Thoracic aorta (tissue), 2 donors: ENCODE results near the gene ARIH2. TPM values are rescaled to one million over a fixed set of nuclear protein-coding genes. Genes with fewer than 3 reads are reported as not detected.

Source experiments
- ATAC-seq: fragments of 150-250 bp; one replicate; pipeline ENCODE4 v1.8.0; 2017; ENCODE audit warnings: low read depth; ENCODE audit not compliant: insufficient number of reproducible peaks, low FRiP score
- DNase-seq: peaks from one replicate; pipeline ENCODE4 v3.0.0-alpha.2; 2020; ENCODE audit warnings: low spot score
- H3K27ac ChIP-seq, 2 donors: fragments of 200-600 bp; sonication (generic); 1 replicate in 1 of 2; 2 replicates in 1 of 2; pipeline ENCODE4 v1.5.1; 2016; ENCODE audit warnings: mild to moderate bottlenecking in 2 of 2, moderate library complexity in 2 of 2
- H3K27me3 ChIP-seq: fragments of 200-600 bp; sonication (generic); replicated peaks from 2 replicates; pipeline ENCODE4 v1.6.0; 2016; ENCODE audit warnings: mild to moderate bottlenecking; ENCODE audit not compliant: insufficient read depth
- H3K36me3 ChIP-seq: fragments of 200-600 bp; sonication (generic); one replicate; pipeline ENCODE4 v1.5.1; 2016
- H3K4me1 ChIP-seq, 2 donors: fragments of 200-600 bp; sonication (generic); 1 replicate in 1 of 2; 2 replicates in 1 of 2; pipeline versions ENCODE4 v1.5.1 to v1.6.0; 2016; ENCODE audit warnings: low read depth in 2 of 2, mild to moderate bottlenecking in 1 of 2; ENCODE audit not compliant: control insufficient read depth in 1 of 2
- H3K4me3 ChIP-seq: fragments of 200-600 bp; sonication (generic); 2 replicates; pipeline ENCODE4 v1.5.1; 2016; ENCODE audit warnings: mild to moderate bottlenecking
- H3K9me3 ChIP-seq: fragments of 200-600 bp; sonication (generic); 2 replicates; pipeline ENCODE4 v1.5.1; 2016
- CTCF ChIP-seq: fragments of 200-600 bp; sonication (generic); IDR thresholded peaks from one replicate; pipeline ENCODE4 v1.5.1; 2019; ENCODE audit warnings: antibody characterized with exemption
- total RNA-seq, 2 donors: library from RNA; depleted of rRNA; stranded (reverse); fragments of >200 nt; gene quantifications; one replicate each; pipeline versions ENCODE4 v1.1.0 to v1.2.3, GENCODE V29; 2016

The ARIH2 gene
- total RNA-seq, 2 donors from 2014 or later: 90.4 to 162 TPM

- Histone ChIP-seq H3K27ac (no peak overlapping the region), H3K4me1 (peaks cover 0 to 12% of the 10 kb centered on the region in 2 donors), H3K36me3 (peaks cover 31% of the 10 kb centered on the region), H3K4me3 (no peak overlapping the region), H3K27me3 (no peaks in the 10 kb centered on the region), H3K9me3 (no peaks in the 10 kb centered on the region)
- ATAC-seq (no peak), DNase-seq (no peak)
- TF ChIP-seq CTCF: no peak
Measured at GRCh38 chr3:49032646-49033304, 114.1 kb downstream of the ARIH2 start.

- DNase-seq: no peak
- no peaks in the 10 kb centered on the region for H3K27me3 ChIP-seq
- peaks cover 31% of the 10 kb centered on the region for H3K36me3 ChIP-seq
- no peak for TF ChIP-seq CTCF
- ATAC-seq: no peak
- H3K9me3 ChIP-seq: no peaks in the 10 kb centered on the region
- H3K4me3 ChIP-seq: no peak overlapping the region
- H3K27ac ChIP-seq: no peak overlapping the region
- H3K4me1 ChIP-seq: no peaks in the 10 kb centered on the region
Measured at GRCh38 chr3:49034650-49035049, 116.0 kb downstream of the ARIH2 start.

- Histone ChIP-seq H3K9me3 (no peaks in the 10 kb centered on the region), H3K4me3 (no peak overlapping the region), H3K36me3 (peaks cover 31% of the 10 kb centered on the region), H3K27me3 (no peaks in the 10 kb centered on the region), H3K27ac (no peak overlapping the region), H3K4me1 (no peaks in the 10 kb centered on the region)
- ATAC-seq (no peak), DNase-seq (no peak)
- no peak for TF ChIP-seq CTCF
Measured at GRCh38 chr3:49035281-49035680, 116.6 kb downstream of the ARIH2 start.

Other genes starting within 250 kb of the ARIH2 start
- gene NCKIPSD, start 232.9 kb upstream of the ARIH2 start, total RNA-seq: 100 to 1,000 TPM in 1 of 2 donors, 10 to 100 TPM in 1; 59.6 to 101 TPM
- 10 to 100 TPM; 38.3 to 90.7 TPM for gene IP6K2, start 201.6 kb upstream of the ARIH2 start, total RNA-seq
- gene PRKAR2A, start 71.0 kb upstream of the ARIH2 start, total RNA-seq: 10 to 100 TPM; 66.4 to 69.5 TPM
- 10 to 100 TPM; 12.3 to 27.1 TPM for gene SLC25A20, start 20.0 kb upstream of the ARIH2 start, total RNA-seq
- 10 to 100 TPM; 57.6 to 75.1 TPM for gene P4HTM, start 71.4 kb downstream of the ARIH2 start, total RNA-seq
- gene WDR6, start 88.5 kb downstream of the ARIH2 start, total RNA-seq: 100 to 1,000 TPM in 1 of 2 donors, 10 to 100 TPM in 1; 89.9 to 121 TPM
- 10 to 100 TPM; 16.8 to 36.8 TPM for gene DALRD3, start 99.7 kb downstream of the ARIH2 start, total RNA-seq
- gene NDUFAF3, start 103.3 kb downstream of the ARIH2 start, total RNA-seq: 100 to 1,000 TPM in 1 of 2 donors, 10 to 100 TPM in 1; 65.7 to 164 TPM
- gene IMPDH2, start 110.6 kb downstream of the ARIH2 start, total RNA-seq: 10 to 100 TPM; 56.0 to 96.2 TPM
- gene QRICH1, start 175.2 kb downstream of the ARIH2 start, total RNA-seq: 100 to 1,000 TPM in 1 of 2 donors, 10 to 100 TPM in 1; 83.7 to 110 TPM
- gene QARS1, start 185.9 kb downstream of the ARIH2 start, total RNA-seq: 100 to 1,000 TPM; 143 to 179 TPM
- gene USP19, start 202.0 kb downstream of the ARIH2 start, total RNA-seq: 10 to 100 TPM; 56.3 to 62.5 TPM
- gene LAMB2, start 214.2 kb downstream of the ARIH2 start, total RNA-seq: 100 to 1,000 TPM; 764 to 806 TPM
- 10 to 100 TPM; 28.8 to 28.9 TPM for gene CCDC71, start 247.5 kb downstream of the ARIH2 start, total RNA-seq